ENCODE results near the gene HOXB5. TPM values are rescaled to one million over a fixed set of nuclear protein-coding genes. Genes with fewer than 3 reads are reported as not detected.

HOXB5 gene
- total and polyA plus RNA-seq, 2 donors (not counting 1 experiment from before 2014, with no cell fraction given): not detected

DNA sequence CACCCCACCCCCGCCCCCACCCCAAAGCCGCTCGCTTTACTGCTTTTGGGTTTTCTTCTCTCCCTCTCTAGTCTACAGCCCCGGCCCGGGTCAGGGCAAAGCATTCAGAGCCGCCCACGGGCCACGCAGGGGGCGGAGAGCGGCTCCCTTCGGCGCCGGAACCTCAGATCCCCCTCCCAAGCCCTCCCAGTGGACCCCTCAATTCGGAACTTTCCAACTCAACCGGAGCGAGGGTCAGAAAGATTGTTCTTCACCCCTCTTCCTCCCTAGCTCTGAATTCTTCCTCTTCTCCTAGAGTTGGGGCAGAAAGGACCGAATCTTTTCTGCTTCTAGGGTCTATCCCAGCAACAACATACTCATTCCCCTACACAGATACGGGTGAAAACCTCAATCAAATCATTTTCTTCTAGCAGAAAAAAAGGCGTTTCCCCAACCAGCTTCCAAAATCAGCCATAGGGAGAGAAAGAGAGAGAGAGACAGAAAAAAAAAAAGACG, 49.7 kb downstream of the HOXB5 start:
- H3K4me1 Mint-ChIP-seq: peaks cover 31% of the 10 kb centered on the region
- CTCF ChIA-PET: interaction anchor here (0.6 kb wide), 1 partner anchor 75 kb away, joined by 3 read pairs; no protein-coding TSS in a partner anchor
- no peaks in the 10 kb centered on the region for H3K9me3 Mint-ChIP-seq (ENCODE audit: insufficient read depth)
- WGBS (ENCODE audit: insufficient coverage): 2% methylated on average over 15 of the region's 20 CpGs
- peak overlapping the region; percentile 70 for H3K9ac ChIP-seq (ENCODE audit: low read length)
- DNase-seq (no peak), ATAC-seq (ENCODE audit: low read depth) (peak; percentile 29)
- peaks cover 0 to 68% (median 28%) of the 10 kb centered on the region in 4 experiments for H3K27me3 ChIP-seq (replicated peaks in 1 of 4; ENCODE audit: control extremely low read depth in 1 of 4, control insufficient read depth in 3 of 4, insufficient read depth in 4 of 4, low read length in 3 of 4)
- H3K4me3 ChIP-seq (ENCODE audit: control extremely low read depth in 1 of 5, extremely low read depth in 1 of 5, insufficient read depth in 1 of 5, low read depth in 2 of 5, low read length in 4 of 5): peak overlapping the region; percentile 5 to 73 (median 52)
- H3K27me3 Mint-ChIP-seq: peaks cover 53% of the 10 kb centered on the region
- peak overlapping the region; percentile 94 for H3K4me3 Mint-ChIP-seq
- no peaks in the 10 kb centered on the region for H4K20me1 ChIP-seq (ENCODE audit: control insufficient read depth, insufficient read depth, low read length, poor library complexity, severe bottlenecking)
- H3K27ac ChIP-seq (ENCODE audit: low read length in 2 of 2): peak overlapping the region in 1 of 2 donors; percentile 46
- no peaks in the 10 kb centered on the region for H3K79me2 ChIP-seq (ENCODE audit: control insufficient read depth, insufficient read depth, low read length)
- TF ChIP-seq EZH2 (IDR thresholded peaks at IDR 0.05; ENCODE audit: borderline replicate concordance, insufficient read depth, low read depth, low read length, poor library complexity, severe bottlenecking): no peak
- TF ChIP-seq, protein P1, sequence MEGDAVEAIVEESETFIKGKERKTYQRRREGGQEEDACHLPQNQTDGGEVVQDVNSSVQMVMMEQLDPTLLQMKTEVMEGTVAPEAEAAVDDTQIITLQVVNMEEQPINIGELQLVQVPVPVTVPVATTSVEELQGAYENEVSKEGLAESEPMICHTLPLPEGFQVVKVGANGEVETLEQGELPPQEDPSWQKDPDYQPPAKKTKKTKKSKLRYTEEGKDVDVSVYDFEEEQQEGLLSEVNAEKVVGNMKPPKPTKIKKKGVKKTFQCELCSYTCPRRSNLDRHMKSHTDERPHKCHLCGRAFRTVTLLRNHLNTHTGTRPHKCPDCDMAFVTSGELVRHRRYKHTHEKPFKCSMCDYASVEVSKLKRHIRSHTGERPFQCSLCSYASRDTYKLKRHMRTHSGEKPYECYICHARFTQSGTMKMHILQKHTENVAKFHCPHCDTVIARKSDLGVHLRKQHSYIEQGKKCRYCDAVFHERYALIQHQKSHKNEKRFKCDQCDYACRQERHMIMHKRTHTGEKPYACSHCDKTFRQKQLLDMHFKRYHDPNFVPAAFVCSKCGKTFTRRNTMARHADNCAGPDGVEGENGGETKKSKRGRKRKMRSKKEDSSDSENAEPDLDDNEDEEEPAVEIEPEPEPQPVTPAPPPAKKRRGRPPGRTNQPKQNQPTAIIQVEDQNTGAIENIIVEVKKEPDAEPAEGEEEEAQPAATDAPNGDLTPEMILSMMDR (IDR thresholded peaks at IDR 0.05): no peak
- intact Hi-C loops (cut with micrococcal nuclease): loop anchor here (10.0 kb wide), 1 partner anchor 49 kb away; no protein-coding TSS in a partner anchor
- H3K4me2 ChIP-seq (replicated peaks; ENCODE audit: low read depth, low read length, poor library complexity, severe bottlenecking): peak overlapping the region; percentile 96
- peaks cover 0 to 11% (median 0%) of the 10 kb centered on the region in 3 donors for H3K9me3 ChIP-seq (ENCODE audit: control extremely low read depth in 1 of 3, control insufficient read depth in 2 of 3, insufficient read depth in 1 of 3, low read length in 2 of 3)
- POLR2A ChIA-PET: interaction anchor here (0.7 kb wide), 1 partner anchor 1712 kb away, joined by 4 read pairs; no protein-coding TSS in a partner anchor
- peak overlapping the region; percentile 82 for H2AFZ ChIP-seq (ENCODE audit: insufficient read depth, low read depth, low read length, poor library complexity, severe bottlenecking)
- no peaks in the 10 kb centered on the region for H3K36me3 ChIP-seq (replicated peaks in 1 of 2; ENCODE audit: control extremely low read depth in 1 of 2, control insufficient read depth in 1 of 2, extremely low read depth in 1 of 2, insufficient read depth in 2 of 2, low read length in 1 of 2)
- peaks cover 45 to 47% of the 10 kb centered on the region in 2 donors for H3K4me1 ChIP-seq (ENCODE audit: control insufficient read depth in 2 of 2, insufficient read depth in 2 of 2, low read length in 2 of 2)
- peak overlapping the region; percentile 87 for H3K27ac Mint-ChIP-seq
